NCI-H146 treated with DMSO at 0.1 percent for 48 hours (cell line): Measurements from ENCODE around the gene PAX6.
A peak's percentile ranks its signal among the peaks of the same experiment; 100 is the strongest.

Source experiments
- DNase-seq: peaks from one replicate; lab custom pipeline; 2025; ENCODE audit not compliant: unreplicated experiment; lab: John Stamatoyannopoulos, UW

Gene PAX6

GRCh38 chr11:31810779-31811647 is at the start of gene PAX6:
Gene PAX6, minus strand, starts transcription at chr11:31811322. Its CDS starts 4,911 bp downstream, at chr11:31806411.
- DNase-seq = peak; percentile 89

DNA sequence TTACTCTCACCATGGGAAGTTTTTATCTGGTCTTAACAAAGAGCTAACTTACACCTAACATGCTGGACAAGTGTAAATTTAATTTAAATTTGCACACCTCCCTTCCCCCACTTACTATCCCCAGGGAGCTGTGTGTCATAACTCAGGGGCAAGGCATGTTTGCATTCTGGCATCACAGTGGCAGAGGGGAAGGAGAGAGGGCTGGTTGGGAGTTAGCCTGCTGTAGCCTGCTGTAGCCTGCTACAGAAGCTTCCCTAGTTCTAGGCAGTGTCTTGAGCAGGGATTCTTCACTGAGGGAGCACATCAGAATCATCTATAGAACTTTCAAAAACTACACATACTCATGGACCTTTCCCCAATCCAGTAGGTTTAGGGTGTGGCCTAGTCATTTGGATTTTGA is 49.3 kb upstream of the PAX6 start:
- no peak for DNase-seq

GRCh38 chr11:31856248-31856647 is 45.1 kb upstream of the PAX6 start:
- DNase-seq = no peak

DNA sequence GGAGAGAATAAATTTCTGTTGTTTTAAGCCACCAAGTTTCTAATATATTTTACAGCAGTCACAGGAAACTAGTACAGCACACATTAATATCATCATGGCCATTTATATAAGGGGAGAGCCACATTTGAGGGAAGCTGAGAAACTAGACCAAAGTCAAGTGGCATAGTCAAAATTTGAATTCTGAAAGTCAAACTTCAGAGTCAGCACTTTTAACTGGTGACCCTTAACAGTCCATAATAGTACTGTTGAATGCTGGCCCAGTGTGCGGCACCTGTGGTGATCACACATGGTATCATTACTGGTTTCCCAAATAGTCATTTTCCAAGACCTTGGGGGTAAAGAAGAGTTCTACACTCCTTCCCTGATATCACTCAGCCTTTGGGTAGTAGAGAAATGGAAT is 44.3 kb upstream of the PAX6 start:
- DNase-seq = no peak

GRCh38 chr11:31850365-31850764 is 39.2 kb upstream of the PAX6 start:
- DNase-seq = no peak

DNA sequence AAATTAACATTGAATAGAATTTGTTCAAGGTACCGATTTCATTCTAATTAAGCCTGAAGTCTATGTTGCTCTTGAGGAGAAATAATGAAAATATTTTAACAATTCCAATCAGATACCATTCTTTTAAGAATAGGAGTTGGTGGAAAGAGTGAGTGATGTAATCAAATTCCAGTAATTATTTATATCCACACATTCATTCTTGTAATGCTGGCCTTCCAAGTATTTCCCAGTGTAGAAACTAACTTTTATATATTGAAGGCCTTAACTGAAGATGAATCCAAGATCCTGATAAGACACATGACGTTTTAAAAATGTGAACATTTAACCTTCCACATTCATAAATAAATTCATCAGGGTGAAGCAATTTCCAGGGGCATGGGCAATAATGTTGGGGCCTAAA is 36.6 kb upstream of the PAX6 start:
- no peak for DNase-seq

DNA sequence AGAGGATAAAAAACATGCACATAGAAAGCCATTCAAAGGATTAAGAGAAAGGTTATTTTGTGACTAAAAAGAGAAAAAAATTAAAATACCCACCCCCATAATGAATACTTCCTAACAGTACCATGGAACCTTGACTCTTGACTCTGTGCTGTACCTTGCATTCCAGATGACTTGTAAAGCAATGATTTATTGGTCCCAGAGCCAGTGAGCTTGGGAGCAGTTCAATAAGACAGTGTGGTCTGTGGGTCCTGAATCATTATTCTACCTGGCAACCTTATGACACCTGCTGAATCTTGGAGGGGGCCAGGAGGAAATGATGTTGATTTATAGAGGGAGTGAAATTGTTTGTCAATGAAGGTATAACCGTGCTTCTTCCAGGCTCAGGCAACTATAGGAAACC is 34.2 kb upstream of the PAX6 start:
- no peak for DNase-seq

DNA sequence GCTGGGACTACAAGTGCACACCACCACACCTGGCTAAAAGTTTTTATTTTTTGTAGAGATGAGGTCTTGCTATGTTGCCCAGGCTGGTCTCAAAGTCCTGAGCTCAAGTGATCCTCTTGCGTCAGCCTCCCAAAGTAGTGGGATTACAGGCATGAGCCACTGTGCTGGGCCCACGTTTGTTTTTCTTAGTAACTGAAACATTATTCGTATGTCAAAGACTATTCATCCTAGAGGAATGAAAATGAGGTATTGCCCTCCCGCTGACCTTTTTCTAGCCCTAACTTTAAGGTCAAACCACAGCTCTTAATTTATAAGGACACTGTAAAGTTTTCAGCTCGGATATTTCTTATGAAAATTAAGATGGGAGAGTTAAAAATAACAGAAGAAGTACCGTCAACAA is 33.2 kb upstream of the PAX6 start:
- no peak for DNase-seq

- DNase-seq = no peak
Measured at GRCh38 chr11:31841435-31841834, 30.3 kb upstream of the PAX6 start.

- no peak for DNase-seq
Measured at GRCh38 chr11:31834237-31834636, 23.1 kb upstream of the PAX6 start.

DNA sequence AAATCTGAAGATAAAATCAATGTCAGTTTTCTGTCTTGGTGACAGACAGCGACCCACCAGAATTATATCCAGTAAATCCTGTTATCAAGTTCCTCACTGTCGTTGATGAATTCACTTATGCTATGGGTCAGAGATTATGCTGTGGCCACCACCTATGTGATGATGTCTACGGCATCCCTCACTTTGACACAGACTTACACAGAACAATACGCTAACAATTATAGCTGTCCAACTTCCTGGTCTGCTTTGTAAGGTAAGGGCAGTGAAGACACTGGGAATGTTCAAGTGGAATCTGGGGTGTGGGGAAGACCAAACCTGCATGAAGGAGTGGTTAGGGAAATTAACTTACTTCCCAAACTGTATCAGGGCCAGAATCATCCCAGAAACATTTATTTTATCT is 19.3 kb upstream of the PAX6 start:
- DNase-seq = no peak

DNA sequence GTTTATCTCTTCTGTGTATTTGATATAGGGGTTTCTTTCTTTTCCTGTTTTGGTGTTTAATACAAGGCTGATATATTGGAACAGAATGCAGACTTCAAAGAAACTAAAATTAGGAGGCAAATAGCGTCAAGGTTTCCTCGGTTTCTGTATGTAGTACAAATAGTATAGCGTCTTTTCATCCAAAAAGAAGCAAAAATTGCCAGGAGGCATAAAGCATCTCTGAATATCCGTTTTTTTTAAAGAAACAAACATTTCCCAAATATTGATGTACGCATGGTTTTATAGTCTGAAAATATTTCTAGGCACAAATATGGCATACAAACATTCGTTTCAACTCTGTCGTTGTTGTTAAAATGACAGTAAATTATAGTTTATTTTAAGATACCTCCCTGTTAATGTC is 17.1 kb upstream of the PAX6 start:
- no peak for DNase-seq

DNA sequence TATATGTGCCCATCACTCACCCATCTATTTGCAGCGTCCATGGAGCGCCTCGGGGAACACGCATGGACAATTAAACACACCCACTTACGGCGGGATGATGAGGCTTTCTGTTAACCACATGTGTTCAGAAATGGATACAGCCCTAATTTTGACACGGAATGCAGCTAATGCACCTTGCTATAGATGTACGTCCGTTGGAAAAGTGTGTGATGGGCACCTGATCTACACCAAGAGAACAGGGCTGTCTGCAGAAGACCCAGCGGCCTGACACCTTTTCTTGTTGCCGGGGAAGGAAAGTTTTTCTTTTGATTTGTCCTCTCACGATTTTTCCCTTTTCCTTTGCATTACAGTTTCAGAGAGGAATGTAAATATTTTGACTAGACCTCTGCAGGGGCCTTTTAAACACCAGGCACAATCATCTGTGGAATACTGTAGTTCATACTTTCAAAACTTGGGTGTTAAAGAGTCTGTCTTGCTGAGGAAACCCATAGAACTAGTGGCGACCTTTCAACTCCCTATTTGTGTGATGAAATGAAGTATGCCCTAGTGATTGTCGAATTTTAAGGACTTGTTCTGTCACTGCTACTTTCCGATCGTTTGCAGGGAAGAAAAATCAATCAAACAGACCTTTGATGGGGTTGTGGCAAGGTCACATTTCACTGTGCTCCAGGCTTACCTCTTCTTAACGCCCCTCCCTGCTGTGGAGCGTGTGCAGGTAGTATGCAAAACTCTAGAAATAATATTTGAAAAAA is 16.5 kb upstream of the PAX6 start:
- DNase-seq = no peak

DNA sequence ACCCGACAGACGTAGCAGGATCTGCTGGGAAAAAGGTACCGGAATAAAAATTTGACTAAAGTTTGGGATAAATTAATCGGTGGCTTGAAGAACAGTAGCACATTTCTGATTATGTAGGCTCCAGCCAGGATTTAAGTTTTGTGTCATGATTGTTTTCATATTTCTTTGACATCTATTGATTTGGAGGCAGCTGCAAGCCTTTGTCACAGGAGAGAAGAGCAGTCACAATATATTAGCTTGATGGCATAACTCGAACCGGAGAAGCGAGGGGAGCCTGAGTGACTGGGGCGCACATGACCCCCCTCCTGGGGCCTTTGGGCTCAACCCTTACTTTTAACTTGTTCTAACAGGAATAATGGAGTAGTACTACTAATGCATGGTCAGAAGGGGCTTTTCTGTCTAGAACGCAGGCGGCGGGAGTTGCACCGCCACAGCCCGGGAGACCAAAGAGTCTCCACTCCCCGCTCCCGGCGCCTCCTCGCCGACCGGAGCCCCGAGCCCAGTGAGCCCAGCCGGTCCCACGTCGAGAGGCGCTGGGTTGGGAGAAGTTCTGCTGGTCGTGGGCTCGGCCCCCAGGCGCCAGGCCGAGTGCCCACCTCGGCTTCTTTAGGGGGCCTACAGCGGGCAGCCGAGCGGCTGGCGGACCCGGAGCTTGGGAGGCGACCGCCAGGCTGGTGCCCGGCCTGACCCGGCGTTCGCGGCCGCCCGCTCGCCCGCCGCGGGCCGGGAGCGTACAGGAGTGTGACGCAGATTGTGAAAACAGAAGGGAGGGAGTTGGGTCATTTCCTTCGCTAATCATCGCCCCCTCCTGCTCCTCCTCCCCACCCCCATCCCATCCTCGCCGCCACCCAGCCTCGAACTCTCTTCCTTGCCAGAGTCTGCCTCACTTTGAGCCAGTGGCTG is 15.7 kb upstream of the PAX6 start:
- no peak for DNase-seq

DNA sequence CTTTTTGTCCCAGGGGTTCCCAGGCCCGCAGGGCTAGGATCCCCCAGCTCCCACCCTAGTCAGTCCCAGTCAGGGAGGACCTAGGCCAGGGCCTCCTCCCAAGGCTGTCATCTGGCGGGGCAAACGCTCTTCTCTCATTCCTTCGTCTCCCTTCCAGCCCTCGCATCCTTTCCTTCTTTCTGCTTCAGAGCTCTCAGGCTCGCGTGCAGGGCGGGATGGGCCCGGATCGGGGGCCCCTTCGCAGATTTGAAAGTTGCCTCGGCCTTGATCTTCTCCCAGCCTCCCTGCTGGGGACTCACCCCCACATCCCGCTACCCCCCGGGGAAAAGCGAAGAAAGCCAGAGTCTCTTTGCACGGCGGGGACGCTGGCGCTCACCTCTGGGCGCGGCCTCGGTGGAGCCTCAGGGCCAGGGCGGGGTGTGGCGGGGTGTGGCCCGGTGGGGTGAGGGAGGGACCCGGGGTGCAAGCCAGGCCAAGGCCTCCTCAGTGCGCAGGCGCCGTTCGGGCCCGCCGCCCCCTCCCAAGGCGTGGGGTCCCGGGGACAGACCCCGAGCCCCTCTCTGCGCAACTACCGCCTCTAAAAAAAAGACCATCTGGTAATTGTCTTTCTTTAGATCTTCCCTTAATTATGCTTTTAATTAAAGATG is 14.8 kb upstream of the PAX6 start:
- DNase-seq = no peak

DNA sequence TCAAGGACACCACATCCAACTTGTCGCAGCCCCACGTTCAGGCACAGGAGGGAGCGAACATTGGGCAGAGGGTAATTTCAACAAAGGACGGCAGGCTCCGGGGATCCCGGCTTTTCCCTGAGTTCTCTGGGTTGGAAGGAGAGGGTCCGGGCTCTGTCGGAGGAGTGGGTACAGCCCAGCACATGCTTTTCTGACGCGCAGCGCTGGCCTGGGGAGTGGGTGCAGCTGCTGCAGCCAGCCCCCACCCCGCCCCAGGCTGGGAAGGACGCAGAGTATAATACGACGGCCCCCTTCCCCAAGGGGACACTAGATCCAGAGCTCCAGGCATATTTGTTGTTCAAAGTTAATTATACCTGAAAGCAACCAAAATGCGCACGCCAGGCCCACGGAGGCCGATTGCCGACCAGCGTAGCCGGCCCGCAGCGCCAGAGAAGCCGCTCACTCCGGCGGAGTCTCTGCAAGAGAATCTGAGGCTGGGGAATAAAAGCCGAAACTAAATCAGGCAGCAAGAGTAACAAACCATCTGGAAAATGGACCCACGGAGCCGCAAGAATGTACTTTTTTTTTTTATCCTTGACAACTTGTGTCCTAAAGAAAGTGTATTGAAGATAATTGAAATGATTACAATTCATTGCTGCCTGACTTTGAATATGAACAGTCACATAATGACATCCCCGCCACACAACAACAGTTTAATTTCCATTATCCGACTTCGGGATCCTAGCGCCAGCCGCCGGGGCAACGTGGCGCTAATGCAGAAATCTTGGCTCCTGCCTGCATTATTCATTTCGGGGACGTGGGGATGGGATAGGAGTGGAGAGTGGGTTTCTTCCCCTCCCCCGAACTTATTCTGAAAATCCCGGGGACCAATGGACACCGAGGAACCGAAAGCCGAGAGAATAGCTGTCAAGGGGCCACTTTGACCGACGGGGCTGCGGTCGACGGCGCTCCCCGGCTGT is 14.0 kb upstream of the PAX6 start:
- no peak for DNase-seq

DNA sequence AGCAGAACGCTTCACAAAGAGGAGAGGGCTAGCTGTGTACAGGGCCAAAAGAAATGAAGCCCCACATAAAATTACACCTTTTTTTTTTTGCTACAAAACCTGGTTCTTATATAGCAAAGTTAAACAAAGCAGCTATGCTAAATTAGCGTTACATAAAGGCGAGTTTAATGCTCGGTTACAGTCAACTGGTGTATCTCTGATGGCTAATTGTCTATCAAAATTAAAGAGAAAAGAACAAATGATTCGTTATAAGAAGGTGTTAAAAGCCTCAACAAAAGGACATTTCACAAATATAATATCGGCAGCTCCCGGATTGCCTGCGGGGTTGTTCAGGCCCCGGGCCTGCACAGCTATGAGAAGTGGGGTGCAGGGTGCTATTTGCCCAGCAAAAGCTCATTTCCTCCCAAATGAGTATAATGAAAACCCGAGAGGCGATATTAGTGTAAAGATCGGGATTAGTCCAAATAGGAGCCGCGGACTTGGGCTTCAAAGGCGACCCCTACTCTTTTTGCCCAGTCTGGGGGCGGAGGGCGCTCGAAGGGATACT is 13.3 kb upstream of the PAX6 start:
- DNase-seq = no peak

GRCh38 chr11:31823644-31824331 is 12.7 kb upstream of the PAX6 start:
- DNase-seq = no peak
